ENCODE results near the gene EEIG1.

DNA sequence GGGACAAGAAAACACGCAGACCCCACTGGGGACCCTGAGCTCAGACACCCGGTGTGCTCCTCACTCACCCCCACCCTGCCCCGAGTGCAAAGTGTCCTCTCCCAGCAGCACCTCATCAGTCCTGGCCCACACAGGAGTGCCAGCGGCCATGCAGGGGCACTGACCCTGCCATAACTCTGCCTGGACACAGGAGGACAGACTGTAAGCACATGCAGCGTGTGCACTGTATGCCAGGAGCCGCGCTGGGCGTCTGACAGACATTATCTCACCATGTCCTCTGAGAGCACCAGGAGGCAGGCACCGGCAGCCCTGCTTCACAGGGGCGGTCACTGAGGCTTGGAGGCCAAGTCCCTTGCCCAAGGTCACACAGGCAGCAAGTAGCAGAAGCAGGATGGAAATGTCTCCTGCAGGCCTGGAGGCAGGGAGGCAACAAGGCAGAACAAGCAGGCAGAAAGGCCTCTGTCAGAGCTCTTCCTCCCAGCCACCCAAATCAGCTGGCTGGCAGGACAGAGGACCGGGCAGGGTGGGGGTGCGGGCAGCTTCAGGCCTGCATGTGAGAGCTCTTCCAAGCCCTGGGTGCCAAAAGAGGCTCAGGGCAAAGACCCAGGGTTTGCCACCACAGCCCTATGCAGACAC is 8.4 kb downstream of the EEIG1 start:
- TF ChIP-seq CTCF (IDR thresholded peaks at IDR 0.05) (no peak), POLR2A (IDR thresholded peaks at IDR 0.05) (no peak)

All from prostate gland (tissue), 2 donors.